ENCODE results near the gene CYP4F11. TPM values are rescaled to one million over a fixed set of nuclear protein-coding genes. Genes with fewer than 3 reads are reported as not detected.

Gene CYP4F11
- total and polyA plus RNA-seq, 2 of the 4 experiments (the other 2 are of a cell fraction): not detected

GRCh38 chr19:15913830-15914229 is 20.5 kb downstream of the CYP4F11 start:
- Histone ChIP-seq H3K9me1 (ENCODE audit: insufficient read depth, low read length) (no peaks in the 10 kb centered on the region), H3K4ac (ENCODE audit: low read depth, low read length) (no peak overlapping the region), H2BK20ac (ENCODE audit: low read depth, low read length) (no peak overlapping the region), H3K4me1 (ENCODE audit: control insufficient read depth, insufficient read depth, low read length) (no peaks in the 10 kb centered on the region), H3K4me3 (ENCODE audit: insufficient read depth, low read depth, low read length) (no peak overlapping the region), H2BK5ac (ENCODE audit: low read depth, low read length, poor library complexity, severe bottlenecking) (no peak overlapping the region), H3K9me3 (ENCODE audit: control insufficient read depth, insufficient read depth, low read length) (peaks cover 2% of the 10 kb centered on the region; the same call in 1 of the 2 replicates), H2BK15ac (ENCODE audit: low read depth, low read length) (no peak overlapping the region), H3K18ac (ENCODE audit: low read depth, low read length) (no peak overlapping the region), H3K36me3 (ENCODE audit: control insufficient read depth, insufficient read depth, low read length) (no peaks in the 10 kb centered on the region), H3K79me1 (ENCODE audit: low read depth in 1 of 2, low read length in 2 of 2) (no peaks in the 10 kb centered on the region), H3K27ac (ENCODE audit: insufficient read depth, low read length) (no peak overlapping the region), H3K14ac (replicated peaks; ENCODE audit: low read depth, low read length) (no peak overlapping the region), H4K20me1 (ENCODE audit: insufficient read depth, low read length) (no peaks in the 10 kb centered on the region), H2AK5ac (ENCODE audit: low read depth, low read length) (no peak overlapping the region), H4K91ac (ENCODE audit: insufficient read depth, low read depth, low read length) (no peak overlapping the region), H4K5ac (ENCODE audit: low read depth, low read length) (no peak overlapping the region), H3K27me3 (ENCODE audit: control insufficient read depth, insufficient read depth, low read length) (no peaks in the 10 kb centered on the region), H3K23ac (ENCODE audit: low read depth, low read length) (no peak overlapping the region), H2BK120ac (ENCODE audit: low read depth, low read length) (no peak overlapping the region), H2AFZ (replicated peaks; ENCODE audit: low read length, poor library complexity) (no peak overlapping the region), H3K4me2 (ENCODE audit: low read depth, low read length) (no peak overlapping the region), H4K8ac (ENCODE audit: low read depth in 2 of 2, low read length in 2 of 2) (no peak overlapping the region), H2AK9ac (replicated peaks; ENCODE audit: low read depth, low read length, poor library complexity) (no peak overlapping the region), H3K56ac (ENCODE audit: extremely low read depth, insufficient read depth, low read length) (no peak overlapping the region), H3K9ac (ENCODE audit: low read depth, low read length) (no peak overlapping the region)
- intact Hi-C loops (cut with micrococcal nuclease): no loop called here
- DNase-seq (no peak), ATAC-seq (ENCODE audit: low read depth) (no peak)
- no TSS peak for BruUV-seq (replicated peaks)
- in situ Hi-C loops (cut with MboI; ENCODE audit: low sequenced_read_pairs): no loop called here
- CTCF ChIA-PET: no interaction called here
- WGBS, 2 experiments (ENCODE audit: extremely low coverage in 2 of 2, insufficient read length in 1 of 2): 82% methylated on average over 5 of the region's 8 CpGs; no CpG with 5 or more reads in 1 of the 2 experiments
- no peak for TF ChIP-seq MXI1 (IDR thresholded peaks at IDR 0.05; ENCODE audit: borderline replicate concordance, low read depth, low read length)
- TF ChIP-seq, protein P1, sequence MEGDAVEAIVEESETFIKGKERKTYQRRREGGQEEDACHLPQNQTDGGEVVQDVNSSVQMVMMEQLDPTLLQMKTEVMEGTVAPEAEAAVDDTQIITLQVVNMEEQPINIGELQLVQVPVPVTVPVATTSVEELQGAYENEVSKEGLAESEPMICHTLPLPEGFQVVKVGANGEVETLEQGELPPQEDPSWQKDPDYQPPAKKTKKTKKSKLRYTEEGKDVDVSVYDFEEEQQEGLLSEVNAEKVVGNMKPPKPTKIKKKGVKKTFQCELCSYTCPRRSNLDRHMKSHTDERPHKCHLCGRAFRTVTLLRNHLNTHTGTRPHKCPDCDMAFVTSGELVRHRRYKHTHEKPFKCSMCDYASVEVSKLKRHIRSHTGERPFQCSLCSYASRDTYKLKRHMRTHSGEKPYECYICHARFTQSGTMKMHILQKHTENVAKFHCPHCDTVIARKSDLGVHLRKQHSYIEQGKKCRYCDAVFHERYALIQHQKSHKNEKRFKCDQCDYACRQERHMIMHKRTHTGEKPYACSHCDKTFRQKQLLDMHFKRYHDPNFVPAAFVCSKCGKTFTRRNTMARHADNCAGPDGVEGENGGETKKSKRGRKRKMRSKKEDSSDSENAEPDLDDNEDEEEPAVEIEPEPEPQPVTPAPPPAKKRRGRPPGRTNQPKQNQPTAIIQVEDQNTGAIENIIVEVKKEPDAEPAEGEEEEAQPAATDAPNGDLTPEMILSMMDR (conservative IDR thresholded peaks at IDR 0.05; ENCODE audit: low read depth, low read length): no peak
- no peak for TF ChIP-seq MAFK (IDR thresholded peaks at IDR 0.05; ENCODE audit: low read depth, low read length)
- no peak for TF ChIP-seq ELK1 (IDR thresholded peaks at IDR 0.05; ENCODE audit: borderline replicate concordance, low read depth, low read length)
- no peak for TF ChIP-seq RAD21 (IDR thresholded peaks at IDR 0.05; ENCODE audit: low read length)
- no peak for TF ChIP-seq SMC3 (IDR thresholded peaks at IDR 0.05; ENCODE audit: low read depth, low read length)
- TF ChIP-seq NFE2L2 (IDR thresholded peaks at IDR 0.05; ENCODE audit: low read depth, low read length): no peak
- TF ChIP-seq MAZ (IDR thresholded peaks at IDR 0.05; ENCODE audit: borderline replicate concordance, low read depth, low read length): no peak
- no peak for TF ChIP-seq RCOR1 (IDR thresholded peaks at IDR 0.05; ENCODE audit: insufficient replicate concordance, low read length)
- TF ChIP-seq USF2 (IDR thresholded peaks at IDR 0.05; ENCODE audit: low read depth, low read length): no peak
- no peak for TF ChIP-seq POLR2A (IDR thresholded peaks at IDR 0.05; ENCODE audit: low read depth, low read length)
- no peak for TF ChIP-seq BHLHE40 (IDR thresholded peaks at IDR 0.05; ENCODE audit: low read depth, low read length)
- no peak for TF ChIP-seq CHD1 (IDR thresholded peaks at IDR 0.05; ENCODE audit: low read depth, low read length)
- no peak for TF ChIP-seq RFX5 (IDR thresholded peaks at IDR 0.05; ENCODE audit: low read depth, low read length)
- POLR2A ChIA-PET (ENCODE audit: unreplicated experiment): no interaction called here
- dilution Hi-C loops (cut with HindIII; ENCODE audit: low sequenced_read_pairs, unreplicated experiment): no loop called here

All from IMR-90 (cell line).